Loucy (cell line): ENCODE results near the gene TUBB2B.

Experiments used
- EZH2phosphoT487 ChIP-seq: fragments of 200-600 bp; IDR thresholded peaks from 2 replicates; pipeline ENCODE4 v1.6.1; 2018; ENCODE audit warnings: antibody characterized with exemption, mild to moderate bottlenecking, moderate library complexity, borderline replicate concordance
- TF ChIP-seq, protein P1 (sequence below): fragments of 200-600 bp; sonication (generic); conservative IDR thresholded peaks from 2 replicates; pipeline ENCODE4 v1.5.1; 2014; ENCODE audit warnings: mild to moderate bottlenecking, antibody characterized with exemption, low read length

DNA sequence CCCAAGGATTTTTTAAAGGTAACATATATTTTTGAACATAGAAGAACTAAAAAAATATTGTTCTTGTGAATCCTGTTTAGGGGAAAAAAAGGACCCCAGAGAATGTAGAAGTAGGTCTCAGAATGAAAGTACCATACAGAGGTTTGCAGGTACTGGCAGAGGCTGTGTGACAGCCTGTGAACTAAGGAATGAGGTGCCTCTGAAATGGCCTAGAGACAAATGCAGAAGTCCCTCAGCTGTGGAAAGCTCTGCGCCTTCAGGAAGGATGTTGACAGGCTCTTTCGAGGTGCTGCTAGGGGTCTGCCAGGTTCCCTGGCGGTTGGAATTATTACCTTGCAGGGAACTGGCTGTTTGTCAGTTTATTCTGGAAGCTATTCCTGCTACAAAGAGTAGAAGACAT lies 8.6 kb upstream of the TUBB2B start:
- TF ChIP-seq, protein P1, sequence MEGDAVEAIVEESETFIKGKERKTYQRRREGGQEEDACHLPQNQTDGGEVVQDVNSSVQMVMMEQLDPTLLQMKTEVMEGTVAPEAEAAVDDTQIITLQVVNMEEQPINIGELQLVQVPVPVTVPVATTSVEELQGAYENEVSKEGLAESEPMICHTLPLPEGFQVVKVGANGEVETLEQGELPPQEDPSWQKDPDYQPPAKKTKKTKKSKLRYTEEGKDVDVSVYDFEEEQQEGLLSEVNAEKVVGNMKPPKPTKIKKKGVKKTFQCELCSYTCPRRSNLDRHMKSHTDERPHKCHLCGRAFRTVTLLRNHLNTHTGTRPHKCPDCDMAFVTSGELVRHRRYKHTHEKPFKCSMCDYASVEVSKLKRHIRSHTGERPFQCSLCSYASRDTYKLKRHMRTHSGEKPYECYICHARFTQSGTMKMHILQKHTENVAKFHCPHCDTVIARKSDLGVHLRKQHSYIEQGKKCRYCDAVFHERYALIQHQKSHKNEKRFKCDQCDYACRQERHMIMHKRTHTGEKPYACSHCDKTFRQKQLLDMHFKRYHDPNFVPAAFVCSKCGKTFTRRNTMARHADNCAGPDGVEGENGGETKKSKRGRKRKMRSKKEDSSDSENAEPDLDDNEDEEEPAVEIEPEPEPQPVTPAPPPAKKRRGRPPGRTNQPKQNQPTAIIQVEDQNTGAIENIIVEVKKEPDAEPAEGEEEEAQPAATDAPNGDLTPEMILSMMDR = no peak
- no peak for TF ChIP-seq EZH2phosphoT487
